HG02938 (cell line): ENCODE data around the gene LTBP1.

Experiments
- ATAC-seq: cut with Tn5 transposase; IDR thresholded peaks from one replicate; pipeline ENCODE4 v1.9.1; 2021; ENCODE audit warnings: mild to moderate bottlenecking, moderate library complexity; ENCODE audit not compliant: unreplicated experiment

The LTBP1 gene

GRCh38 chr2:33108483-33109443 lies 162.0 kb downstream of the LTBP1 start:
- no peak for ATAC-seq

GRCh38 chr2:33110461-33110860 lies 163.7 kb downstream of the LTBP1 start:
- ATAC-seq = no peak

DNA sequence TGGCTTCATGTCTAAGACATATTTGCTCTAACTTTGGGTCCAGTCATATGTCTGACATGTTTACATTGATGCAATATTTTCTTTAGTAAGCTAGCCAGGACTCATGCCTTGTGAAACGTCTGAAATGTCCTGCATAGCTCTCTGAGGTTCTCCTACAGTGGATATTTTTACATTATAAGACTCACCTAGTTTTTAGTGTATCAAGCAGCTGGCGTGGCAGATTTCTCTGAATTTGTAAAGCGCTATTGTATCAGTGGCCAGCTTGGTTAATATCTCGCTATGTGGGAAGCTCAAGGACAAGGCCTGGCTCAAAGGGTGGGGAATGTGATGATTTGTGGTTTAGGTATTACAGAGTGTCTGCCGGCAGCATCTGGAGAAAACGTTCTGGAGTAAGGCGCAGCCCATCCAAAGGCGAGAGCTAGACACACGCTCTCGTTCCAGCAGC lies 164.3 kb downstream of the LTBP1 start:
- no peak for ATAC-seq

GRCh38 chr2:33115196-33115595 lies 168.4 kb downstream of the LTBP1 start:
- no peak for ATAC-seq

DNA sequence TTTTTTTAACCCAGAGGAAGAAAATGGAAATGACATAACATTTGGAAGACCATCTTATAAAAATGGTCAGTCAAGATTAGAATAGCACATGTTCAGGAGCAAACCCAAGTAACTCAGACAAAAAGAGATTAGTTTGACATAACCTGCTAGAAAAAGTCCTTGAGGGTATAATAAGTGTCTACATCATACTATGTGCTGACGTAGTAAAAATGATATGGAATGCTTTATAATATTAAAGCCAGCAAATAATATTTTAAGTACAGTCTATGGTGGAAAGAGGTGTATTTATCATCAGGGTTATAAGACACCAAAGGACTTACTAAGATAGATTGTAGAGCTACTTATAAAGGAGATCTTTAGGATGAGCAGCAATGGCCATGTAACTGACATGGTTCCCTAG lies 169.0 kb downstream of the LTBP1 start:
- ATAC-seq = no peak

DNA sequence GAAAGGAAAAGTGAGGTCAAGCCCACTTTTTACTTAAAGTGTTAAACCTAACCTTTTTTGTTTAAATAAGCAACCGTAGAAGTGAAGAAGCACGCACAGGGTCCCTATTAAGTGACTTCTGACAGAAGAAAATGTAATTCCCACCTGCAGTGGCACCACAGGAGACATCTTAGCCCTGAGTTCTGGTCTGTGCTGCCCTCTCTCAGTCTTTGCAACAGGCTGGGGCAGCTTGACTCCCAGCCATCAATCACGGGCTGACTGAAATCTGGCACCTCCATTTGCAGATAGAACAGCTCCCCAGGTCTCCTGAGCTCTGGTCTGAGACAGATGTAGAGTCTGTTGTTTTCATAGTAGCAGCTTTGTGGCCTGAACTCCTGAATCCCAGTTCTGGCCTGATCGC lies 170.0 kb downstream of the LTBP1 start:
- ATAC-seq = no peak

GRCh38 chr2:33118651-33119050 lies 171.9 kb downstream of the LTBP1 start:
- no peak for ATAC-seq

DNA sequence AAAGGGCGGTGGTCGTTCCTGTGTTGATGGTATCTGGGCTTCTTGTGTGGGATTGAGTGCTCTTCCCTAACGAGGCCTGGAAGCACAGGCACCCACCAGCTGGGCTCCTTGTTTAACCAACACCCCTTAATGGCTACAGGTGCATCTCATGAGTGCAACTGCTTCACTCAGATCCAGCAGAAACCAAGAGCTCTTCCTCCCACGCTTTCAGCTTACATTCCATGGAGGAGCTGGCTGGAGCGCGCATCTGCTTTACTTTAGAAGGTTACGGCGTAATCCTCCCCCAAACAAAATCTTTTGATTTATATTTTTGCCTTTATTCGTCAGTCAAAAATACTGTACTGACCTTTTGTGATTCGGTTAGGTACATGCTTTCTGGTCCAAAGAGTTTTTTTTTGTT lies 174.7 kb downstream of the LTBP1 start:
- ATAC-seq = no peak

GRCh38 chr2:33121925-33122324 lies 175.2 kb downstream of the LTBP1 start:
- no peak for ATAC-seq

GRCh38 chr2:33122726-33123125 lies 176.0 kb downstream of the LTBP1 start:
- ATAC-seq = no peak

GRCh38 chr2:33123216-33123615 lies 176.5 kb downstream of the LTBP1 start:
- no peak for ATAC-seq

DNA sequence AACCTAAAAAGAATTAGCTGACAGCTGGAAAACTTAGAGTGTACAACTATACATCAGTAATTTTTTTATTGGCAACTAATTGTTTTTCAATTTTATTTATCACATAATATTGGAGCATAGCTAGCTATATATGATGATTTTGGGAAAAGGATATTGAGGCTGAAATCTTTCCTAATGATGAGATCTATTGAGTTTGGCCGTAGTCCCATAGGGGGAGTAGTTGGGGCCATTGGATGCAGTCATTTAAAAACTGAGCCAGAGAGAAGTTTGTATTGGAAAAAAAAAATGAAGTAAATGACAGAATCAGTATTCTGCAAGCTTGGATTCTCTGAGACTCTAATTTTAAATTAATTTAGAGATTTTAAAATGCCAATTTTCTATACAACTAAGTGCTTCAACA lies 179.8 kb downstream of the LTBP1 start:
- ATAC-seq = no peak

- ATAC-seq = no peak
Observed at GRCh38 chr2:33126958-33127357, 180.2 kb downstream of the LTBP1 start.

DNA sequence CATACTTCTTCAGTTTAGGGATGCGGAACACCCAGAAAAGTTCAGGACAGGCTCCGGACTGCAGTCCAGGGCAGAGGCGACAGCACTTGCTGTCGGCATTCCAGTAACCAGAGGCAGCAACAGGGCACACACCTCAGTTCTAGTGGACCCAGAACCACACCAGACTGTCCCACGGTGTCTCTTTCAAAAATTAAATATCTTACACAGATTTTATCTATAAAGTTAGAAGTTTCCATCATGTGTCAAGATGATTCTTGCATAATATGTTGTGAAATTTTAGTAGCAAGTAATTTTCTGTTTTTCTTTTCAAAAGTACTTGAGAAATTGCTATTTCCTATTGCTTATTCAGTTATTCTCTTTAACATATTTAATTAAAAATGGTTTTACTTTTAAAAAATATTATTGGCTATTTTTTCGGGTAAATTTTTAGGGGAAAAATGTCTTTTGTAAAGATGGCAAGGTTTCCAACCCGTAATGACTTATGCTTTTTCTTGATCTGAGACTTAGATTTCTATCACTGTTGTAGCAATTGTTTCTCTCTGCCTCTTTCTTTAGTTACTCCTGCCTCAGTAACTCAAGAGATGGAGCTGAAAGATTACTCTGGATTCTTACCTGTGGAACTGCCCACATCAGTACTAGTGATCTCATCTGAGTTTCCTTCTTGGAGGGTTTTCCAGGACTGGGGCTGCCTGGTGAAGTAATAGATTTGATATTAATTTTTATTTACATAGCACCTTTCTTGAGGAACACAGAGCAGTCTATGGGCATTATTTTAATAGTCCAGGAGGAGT lies 182.7 kb downstream of the LTBP1 start:
- ATAC-seq = no peak

DNA sequence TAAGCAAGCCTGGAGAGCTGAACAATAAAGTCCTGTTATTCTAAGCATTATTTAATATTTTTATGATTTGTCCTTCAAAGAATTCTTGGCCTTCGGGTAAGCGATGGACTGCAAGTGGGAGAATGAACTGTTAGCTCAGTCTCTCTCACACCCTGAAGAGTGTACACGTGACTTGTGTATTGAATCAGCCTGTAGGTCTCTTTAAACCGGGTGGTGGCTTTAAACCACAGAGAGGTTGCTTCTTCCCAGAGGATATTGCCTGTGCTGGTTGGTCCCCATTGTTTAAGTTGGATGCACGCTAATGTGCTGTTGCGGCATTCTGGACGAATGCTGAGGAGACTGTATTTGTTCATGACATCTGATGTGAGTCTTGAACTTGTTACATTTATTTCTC lies 183.3 kb downstream of the LTBP1 start:
- ATAC-seq = no peak

DNA sequence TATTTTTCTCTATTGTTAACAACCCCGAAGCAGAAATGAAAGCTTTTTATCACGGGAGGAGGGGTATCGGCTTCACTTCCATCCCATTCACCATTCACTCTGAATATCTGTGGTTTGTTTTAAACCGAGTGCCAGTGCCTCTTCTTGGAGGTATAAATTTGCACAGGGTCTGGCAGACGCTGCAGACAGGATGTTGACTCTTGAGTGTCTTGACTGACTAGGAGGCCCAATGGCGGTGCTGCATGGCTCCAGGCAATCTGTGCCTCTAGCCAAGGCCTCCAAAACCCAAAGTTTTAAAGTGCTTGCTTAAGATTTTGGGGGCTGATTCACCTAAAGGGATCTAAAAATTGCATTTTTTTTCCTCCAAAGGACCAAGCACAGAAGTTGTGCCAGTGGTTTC lies 183.8 kb downstream of the LTBP1 start:
- ATAC-seq = no peak

DNA sequence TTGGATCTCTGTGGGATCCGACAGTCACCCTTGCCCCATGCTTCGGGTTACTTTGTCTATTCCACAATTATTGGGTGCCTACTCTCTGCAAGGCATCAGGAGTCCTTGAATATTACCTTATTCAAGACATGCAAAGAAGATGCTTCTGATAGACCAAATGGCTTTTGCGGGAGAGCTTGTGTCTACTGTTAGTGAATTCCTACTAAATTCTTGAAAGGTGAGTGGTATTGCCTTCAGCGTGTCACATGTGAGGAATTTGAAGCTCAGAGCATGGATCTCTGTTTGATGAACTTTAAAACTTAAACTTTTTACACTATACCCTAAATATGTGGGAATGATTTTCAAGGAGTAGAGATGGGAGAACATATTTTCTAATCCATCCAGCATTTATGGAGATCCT lies 184.4 kb downstream of the LTBP1 start:
- ATAC-seq = no peak

DNA sequence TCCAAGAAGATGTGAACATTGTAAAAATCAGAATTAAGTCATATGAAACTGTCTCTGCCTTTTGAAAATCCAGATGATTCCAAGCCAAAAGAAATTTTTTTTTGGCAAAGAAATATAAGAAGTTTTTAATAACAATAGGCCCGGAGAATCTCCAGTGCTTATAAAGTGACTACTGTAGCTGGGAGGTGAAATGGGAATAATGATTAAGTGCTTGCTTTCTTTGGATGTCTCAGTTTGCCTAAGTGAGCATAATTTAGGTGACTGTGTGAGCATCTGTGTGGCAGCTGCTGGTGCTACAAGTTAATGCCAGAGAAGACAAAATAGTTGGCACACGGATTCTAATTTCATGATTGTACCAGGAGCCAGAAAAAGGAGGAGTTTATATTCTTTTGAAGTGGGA lies 185.0 kb downstream of the LTBP1 start:
- no peak for ATAC-seq

DNA sequence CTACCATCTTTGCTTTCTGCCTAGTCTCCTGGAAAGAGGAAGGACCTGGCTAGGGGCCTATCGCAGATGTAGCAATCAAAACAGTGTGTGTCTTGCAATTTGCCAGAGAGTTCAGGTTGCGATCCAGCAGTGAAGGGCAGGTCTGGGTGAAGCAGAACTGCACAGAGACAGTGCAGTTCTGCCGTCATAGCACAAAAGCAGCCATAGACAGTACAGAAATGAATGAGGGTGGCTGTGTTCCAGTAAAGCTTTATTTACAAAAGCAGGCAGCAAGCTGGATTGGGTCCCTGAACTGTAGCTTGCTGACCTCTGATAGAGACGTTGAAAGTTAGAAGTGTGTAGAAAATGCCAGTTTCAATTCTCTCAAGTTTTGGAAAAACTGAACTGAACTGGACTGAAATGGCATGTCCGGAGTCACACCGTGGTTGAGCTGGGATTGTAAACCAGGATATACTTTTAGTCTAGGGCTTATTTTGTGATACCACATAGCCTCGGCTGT lies 186.8 kb downstream of the LTBP1 start:
- ATAC-seq = no peak

- no peak for ATAC-seq
Observed at GRCh38 chr2:33134086-33134771, 187.5 kb downstream of the LTBP1 start.
